Measurements from ENCODE around the gene CD55.

Gene CD55

GRCh38 chr1:207330011-207330710, 8.7 kb downstream of the CD55 start:
- DNase-seq (ENCODE audit: low spot score), result no peak

DNA sequence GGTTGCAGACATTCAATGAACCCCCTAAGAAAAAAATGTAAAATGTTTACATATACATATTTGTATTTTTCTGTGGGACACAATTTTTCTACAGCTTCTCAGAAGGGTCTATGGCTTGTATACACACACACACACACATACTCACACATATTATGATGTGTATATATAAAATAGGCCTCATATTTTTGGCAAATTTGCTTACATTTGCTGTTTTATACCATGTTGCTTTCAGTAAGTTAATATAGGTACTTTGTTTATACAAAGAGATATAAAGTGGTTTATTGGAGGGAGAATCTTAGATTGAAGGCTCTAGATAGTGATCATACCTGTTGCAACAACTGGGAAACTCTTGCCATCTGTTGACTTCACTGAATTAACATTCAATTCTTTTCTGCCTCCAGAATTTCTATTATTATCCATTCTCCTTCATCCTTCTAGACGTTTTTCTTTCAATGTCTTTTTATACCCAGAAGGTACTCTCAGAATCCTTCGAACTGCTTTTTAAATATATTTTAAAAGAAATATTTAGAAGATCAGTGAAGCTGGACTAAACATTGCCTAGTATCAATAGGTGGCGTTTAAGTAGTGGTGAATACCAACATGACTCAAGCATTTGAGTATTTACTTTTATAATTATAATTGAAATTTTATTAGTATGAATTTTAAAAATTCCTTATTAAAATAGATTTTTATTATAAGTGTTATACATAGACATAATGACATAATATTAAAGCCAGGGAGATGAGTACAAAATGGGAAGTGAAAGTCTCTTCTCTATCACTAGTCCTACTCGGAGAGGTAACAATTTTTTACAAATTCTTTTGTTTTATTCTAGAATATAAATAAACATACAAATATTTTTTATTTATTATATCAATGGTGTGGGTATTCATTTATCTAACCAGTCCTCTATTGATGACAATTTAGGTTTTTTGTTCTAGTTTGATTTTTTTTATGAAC, 10.2 kb downstream of the CD55 start:
- no peak for DNase-seq (ENCODE audit: low spot score)

- DNase-seq (ENCODE audit: low spot score), result no peak
Measured at GRCh38 chr1:207333009-207333600, 11.6 kb downstream of the CD55 start.

- DNase-seq (ENCODE audit: low spot score), result no peak
Measured at GRCh38 chr1:207333620-207334019, 12.1 kb downstream of the CD55 start.

DNA sequence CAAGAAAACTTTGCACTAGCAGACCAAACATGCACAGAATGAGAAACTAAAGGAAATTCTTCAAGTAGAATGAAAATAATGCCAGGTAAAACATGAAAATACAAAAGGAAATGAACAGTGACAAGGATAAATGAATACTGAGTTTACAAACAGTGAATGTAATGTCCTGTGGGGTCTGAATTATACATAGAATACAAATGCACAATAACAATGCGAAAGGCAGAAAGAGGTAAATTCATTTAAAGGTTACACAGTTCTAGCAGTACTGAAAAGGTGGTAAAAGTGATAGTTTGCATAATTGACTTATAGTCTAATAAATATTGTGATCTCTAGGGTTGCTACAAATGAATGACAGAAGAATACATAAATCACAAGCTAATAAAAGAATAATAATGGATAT, 12.9 kb downstream of the CD55 start:
- DNase-seq (ENCODE audit: low spot score), result no peak

DNA sequence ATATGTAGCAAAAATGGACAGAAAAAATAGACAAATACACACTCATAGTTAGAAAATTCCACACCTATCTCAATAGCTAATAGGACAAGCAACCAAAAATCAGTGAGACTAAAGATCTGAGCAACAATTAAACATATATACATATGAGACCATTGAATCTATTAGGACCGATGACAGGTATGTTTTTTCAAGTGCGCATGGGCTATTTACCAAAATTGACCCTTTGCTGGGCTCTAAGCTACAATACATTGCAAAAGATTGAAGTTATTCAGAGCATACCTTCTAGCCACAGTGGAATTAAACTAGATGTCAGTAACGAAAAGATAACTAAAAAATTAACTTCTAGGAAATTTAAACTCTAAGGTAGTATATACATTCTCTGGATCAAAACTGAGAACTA, 13.7 kb downstream of the CD55 start:
- DNase-seq (ENCODE audit: low spot score), result no peak

- DNase-seq (ENCODE audit: low spot score), result no peak
Measured at GRCh38 chr1:207335695-207336363, 14.4 kb downstream of the CD55 start.

GRCh38 chr1:207336559-207337467, 15.3 kb downstream of the CD55 start:
- no peak for DNase-seq (ENCODE audit: low spot score)

- DNase-seq (ENCODE audit: low spot score), result no peak
Measured at GRCh38 chr1:207342332-207342731, 20.9 kb downstream of the CD55 start.

- DNase-seq (ENCODE audit: low spot score), result peak; percentile 25
Measured at GRCh38 chr1:207343675-207344074, 22.2 kb downstream of the CD55 start.

DNA sequence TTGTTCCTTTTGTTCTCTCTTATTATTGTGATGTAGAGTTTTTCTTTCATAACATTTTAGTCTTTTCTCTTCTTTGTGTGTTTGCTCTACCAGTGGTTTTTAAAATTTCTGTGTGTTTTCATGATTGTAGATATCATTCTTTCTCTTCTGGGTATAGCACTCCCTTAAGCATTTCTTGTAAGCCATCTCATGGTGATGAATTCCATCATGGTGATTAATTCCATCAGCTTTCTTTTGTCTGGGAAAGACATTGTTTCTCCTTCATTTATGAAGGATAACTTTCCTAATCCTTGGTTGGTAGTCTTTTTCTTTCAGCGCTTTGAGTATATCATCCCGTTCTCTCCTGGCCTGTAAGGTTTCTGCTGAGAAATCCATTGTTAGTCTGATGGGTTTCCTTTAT, 22.7 kb downstream of the CD55 start:
- DNase-seq (ENCODE audit: low spot score), result no peak

DNA sequence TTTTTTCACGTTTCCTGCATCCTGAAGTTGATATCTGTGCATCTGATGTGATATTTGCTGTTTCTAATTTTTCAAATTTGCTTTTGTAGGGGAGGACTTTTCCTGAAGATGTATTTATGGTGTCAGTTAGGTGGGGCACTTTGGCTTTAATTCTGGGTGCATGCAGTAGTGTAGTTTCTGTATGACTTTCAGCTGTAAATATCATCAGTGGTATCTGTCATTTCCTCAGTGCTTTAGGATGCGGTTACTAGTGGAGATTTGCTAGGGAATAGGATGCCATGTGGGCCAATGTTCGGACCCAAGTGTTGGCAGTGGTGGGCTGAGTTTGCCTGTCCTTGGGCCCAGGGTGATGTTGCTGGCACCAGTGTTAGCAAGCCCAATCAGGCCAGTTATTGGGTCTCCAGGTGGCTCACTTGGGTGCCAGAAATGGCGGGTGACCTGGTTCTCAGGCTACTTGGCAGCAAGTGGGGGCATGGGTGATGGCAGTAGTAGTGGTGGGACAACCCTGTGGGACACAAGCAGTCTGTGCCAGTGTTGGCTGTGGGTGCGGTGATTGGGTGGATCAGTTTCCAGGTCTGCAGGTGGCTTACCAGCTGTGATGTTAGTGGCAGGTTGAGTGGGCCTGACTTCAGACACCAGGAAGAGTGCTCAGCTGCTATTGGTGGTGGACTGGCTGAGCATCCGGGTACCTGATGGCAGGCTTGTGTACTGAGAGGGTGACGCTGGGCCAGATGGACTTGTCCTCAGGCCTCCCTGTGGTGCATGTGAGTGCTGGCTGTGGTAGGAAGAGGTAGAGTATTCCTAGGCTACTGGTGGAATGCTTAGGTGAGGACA, 24.4 kb downstream of the CD55 start:
- DNase-seq (ENCODE audit: low spot score), result no peak

- no peak for DNase-seq (ENCODE audit: low spot score)
Measured at GRCh38 chr1:207346513-207346912, 25.0 kb downstream of the CD55 start.

GRCh38 chr1:207349979-207350378, 28.5 kb downstream of the CD55 start:
- no peak for DNase-seq (ENCODE audit: low spot score)

DNA sequence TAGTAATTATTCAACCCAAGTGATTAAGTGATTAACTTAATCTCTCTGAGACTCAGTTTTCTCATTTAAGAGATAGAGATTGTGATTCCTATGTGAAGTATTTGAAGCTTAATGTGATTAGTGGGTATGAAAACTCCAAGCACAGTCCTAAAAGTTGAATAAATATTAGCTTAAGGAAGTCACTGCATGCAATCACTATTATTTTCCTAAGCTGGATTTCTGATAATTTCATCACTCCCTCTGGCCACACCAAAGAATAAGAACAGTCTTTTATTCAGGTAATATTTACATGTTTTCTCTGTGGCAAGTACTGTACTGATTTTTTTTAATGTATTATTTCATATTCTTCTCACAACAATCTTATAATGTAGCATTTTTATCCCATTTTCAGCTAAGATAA, 31.1 kb downstream of the CD55 start:
- DNase-seq (ENCODE audit: low spot score), result no peak

DNA sequence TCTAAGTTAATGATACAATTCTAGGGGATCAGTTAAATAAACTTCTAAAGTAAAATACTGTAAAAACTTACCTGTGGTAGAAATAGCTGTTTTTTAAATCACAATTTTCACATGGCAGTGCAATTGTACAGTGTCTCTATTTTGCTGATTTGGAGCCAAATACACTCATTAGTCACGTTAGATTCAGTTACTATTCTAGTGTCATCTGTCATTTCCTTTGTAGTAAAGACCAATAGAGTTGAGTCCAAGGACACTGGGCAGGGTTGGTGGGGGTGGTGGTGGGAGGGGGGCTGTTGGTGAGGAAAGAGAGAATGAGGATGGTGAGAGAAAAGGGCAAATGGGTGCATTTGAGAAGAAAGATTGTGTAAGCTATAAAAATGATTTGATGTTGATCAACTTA, 33.6 kb downstream of the CD55 start:
- no peak for DNase-seq (ENCODE audit: low spot score)

GRCh38 chr1:207355513-207356295, 34.2 kb downstream of the CD55 start:
- DNase-seq (ENCODE audit: low spot score), result no peak

DNA sequence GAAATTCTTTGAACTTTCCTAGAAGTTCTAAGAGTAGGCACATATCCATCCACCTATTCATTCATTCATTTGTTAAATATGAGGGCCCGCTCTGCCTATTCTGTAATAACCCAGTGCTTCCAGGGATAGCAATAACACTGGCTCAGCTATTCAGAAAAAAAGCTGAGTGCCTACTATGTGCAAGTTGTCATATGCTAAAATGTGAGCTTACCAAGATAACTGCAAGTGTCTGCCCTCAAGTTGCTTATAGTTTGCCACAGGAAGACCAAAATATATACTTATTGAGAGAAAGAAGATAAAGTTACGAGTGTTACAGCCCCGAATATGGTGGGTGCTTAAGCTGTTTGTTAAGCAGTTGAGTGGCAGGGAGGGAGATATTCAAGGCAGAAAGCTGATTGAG, 39.6 kb downstream of the CD55 start:
- no peak for DNase-seq (ENCODE audit: low spot score)

DNA sequence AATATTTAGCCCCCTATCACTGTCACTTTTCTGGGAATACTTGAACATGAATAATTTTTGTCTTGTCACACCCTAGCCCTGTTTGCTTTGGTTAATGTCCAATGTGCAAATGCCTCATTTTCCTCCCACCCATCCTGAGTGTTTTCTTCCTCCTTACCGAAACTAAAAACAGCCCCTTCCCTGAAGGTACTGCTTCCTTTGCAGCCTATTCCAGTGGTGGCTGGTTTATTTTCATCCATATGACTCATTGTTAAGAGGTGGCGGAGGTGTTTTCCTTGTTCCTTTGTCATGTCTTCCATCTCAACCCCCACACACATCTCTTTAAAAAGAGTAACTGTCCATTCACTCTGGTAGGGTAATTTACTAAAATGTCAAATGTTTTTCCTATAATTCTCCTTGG, 40.4 kb downstream of the CD55 start:
- no peak for DNase-seq (ENCODE audit: low spot score)

Measured in pons (tissue), 1 donor.